ENCODE data around the gene GRIK4. TPM values are rescaled to one million over a fixed set of nuclear protein-coding genes. Genes with fewer than 3 reads are reported as not detected.

Gene GRIK4
- total RNA-seq, 2 experiments from 2014 or later = not detected

DNA sequence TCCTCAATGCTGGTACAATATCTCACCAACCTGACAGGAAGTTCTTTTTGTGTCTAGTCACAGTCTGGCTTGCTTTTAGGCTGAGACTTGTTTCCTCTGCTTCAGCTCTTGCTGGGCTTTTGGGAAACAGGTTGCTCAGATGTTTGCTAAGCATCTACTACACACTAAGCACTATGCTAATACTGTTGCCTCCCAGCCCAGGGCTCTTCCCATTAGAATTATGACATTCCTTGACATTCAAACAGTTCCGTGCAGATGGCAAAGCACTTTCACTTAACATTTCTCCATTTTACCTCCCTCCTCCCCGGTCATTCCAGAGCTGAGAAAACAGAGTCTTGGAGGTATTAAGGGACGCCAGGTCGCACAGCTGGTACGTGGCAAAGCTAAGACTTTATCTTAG, 311.6 kb downstream of the GRIK4 start:
- no peaks in the 10 kb centered on the region for H3K9me3 Mint-ChIP-seq (ENCODE audit: insufficient read depth)
- H3K4me1 Mint-ChIP-seq (ENCODE audit: low read depth) = no peaks in the 10 kb centered on the region
- ChIA-PET CTCF (interaction anchor here (1.9 kb wide), 1 partner anchor 371 kb away, joined by 4 read pairs; no protein-coding TSS in a partner anchor), POLR2A (no interaction called here)
- H3K27ac Mint-ChIP-seq = no peak overlapping the region
- ATAC-seq (no peak), DNase-seq (no peak)
- H3K4me3 Mint-ChIP-seq = no peak overlapping the region
- H3K36me3 Mint-ChIP-seq (ENCODE audit: low read depth) = no peaks in the 10 kb centered on the region
- H3K27me3 Mint-ChIP-seq (ENCODE audit: low read depth) = peaks cover 3% of the 10 kb centered on the region

DNA sequence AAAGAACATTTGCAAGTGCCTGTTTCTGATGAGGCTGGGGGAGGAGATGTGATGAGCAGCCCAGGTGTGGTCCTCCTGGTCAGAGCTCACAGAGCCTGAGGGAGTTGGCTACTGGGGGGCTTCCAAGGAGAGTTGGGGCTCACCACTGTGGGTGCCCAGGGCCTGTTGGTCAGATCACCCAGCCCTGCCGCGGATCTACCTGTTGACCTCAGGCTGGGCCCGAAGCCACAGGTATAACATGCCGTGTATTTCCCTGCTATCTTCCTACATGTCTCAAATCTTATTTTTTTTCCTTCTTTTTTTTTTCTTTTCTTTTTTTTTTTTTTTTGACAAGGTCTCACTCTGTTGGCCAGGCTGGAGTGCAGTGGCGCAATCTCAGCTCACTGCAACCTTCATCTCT, 312.7 kb downstream of the GRIK4 start:
- no peak overlapping the region for H3K4me3 Mint-ChIP-seq
- ChIA-PET CTCF (interaction anchor here (0.7 kb wide), 1 partner anchor 262 kb away, joined by 3 read pairs; no protein-coding TSS in a partner anchor), POLR2A (no interaction called here)
- no peaks in the 10 kb centered on the region for H3K36me3 Mint-ChIP-seq (ENCODE audit: low read depth)
- peaks cover 3% of the 10 kb centered on the region for H3K27me3 Mint-ChIP-seq (ENCODE audit: low read depth)
- no peaks in the 10 kb centered on the region for H3K4me1 Mint-ChIP-seq (ENCODE audit: low read depth)
- DNase-seq (no peak), ATAC-seq (no peak)
- no peaks in the 10 kb centered on the region for H3K9me3 Mint-ChIP-seq (ENCODE audit: insufficient read depth)
- H3K27ac Mint-ChIP-seq = no peak overlapping the region

GRCh38 chr11:120827198-120827597, 315.6 kb downstream of the GRIK4 start:
- POLR2A ChIA-PET = no interaction called here
- Mint-ChIP-seq H3K36me3 (ENCODE audit: low read depth) (no peaks in the 10 kb centered on the region), H3K27ac (no peak overlapping the region), H3K4me3 (no peak overlapping the region), H3K27me3 (ENCODE audit: low read depth) (no peaks in the 10 kb centered on the region), H3K9me3 (ENCODE audit: insufficient read depth) (no peaks in the 10 kb centered on the region), H3K4me1 (ENCODE audit: low read depth) (no peaks in the 10 kb centered on the region)
- CTCF ChIA-PET = no interaction called here
- no peak for ATAC-seq
- DNase-seq = no peak

DNA sequence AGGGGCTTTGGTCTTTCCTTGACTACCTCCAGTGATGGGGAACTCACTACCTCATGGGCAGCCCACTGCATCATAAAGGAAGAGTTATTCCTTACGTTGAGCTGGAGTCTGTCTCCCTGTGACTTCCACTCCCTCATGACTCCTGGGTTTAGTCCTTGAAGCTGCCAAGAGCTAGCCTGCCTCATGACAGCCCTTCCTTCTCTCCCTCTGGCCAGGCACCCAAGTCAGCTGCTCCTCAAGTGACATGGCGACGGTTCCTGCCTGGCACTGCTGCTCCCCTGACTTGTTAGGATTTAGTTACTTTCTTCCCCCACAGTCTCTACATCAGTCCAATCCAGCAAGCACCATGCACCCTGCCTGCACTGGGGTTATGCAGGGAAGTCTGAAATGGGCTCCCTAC, 316.3 kb downstream of the GRIK4 start:
- no peaks in the 10 kb centered on the region for H3K27me3 Mint-ChIP-seq (ENCODE audit: low read depth)
- H3K4me3 Mint-ChIP-seq = no peak overlapping the region
- no peaks in the 10 kb centered on the region for H3K36me3 Mint-ChIP-seq (ENCODE audit: low read depth)
- ChIA-PET CTCF (no interaction called here), POLR2A (no interaction called here)
- no peaks in the 10 kb centered on the region for H3K9me3 Mint-ChIP-seq (ENCODE audit: insufficient read depth)
- no peaks in the 10 kb centered on the region for H3K4me1 Mint-ChIP-seq (ENCODE audit: low read depth)
- DNase-seq (no peak), ATAC-seq (no peak)
- no peak overlapping the region for H3K27ac Mint-ChIP-seq

DNA sequence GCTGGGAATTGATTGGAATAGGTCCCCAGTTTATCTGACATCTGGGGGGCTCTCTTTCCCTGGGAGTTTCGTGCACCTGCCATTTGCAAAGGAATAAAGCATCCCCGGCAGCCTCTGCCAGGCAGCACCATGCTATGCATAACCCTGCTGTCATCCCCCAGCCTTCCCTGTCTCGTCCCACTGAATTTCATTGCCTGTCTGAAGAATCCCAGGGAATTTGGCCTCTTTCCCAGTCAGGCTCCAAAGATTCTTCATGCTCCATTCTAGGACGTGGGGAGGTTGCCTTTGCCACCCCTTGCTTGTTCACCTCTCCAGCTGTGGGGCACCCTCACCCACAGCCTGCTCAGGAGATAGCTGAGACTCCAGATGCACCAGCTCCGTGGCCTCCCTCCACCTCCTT, 317.3 kb downstream of the GRIK4 start:
- Mint-ChIP-seq H3K4me3 (no peak overlapping the region), H3K9me3 (ENCODE audit: insufficient read depth) (no peaks in the 10 kb centered on the region), H3K27me3 (ENCODE audit: low read depth) (no peaks in the 10 kb centered on the region), H3K4me1 (ENCODE audit: low read depth) (no peaks in the 10 kb centered on the region), H3K36me3 (ENCODE audit: low read depth) (no peaks in the 10 kb centered on the region), H3K27ac (no peak overlapping the region)
- DNase-seq (no peak), ATAC-seq (no peak)
- CTCF ChIA-PET = no interaction called here
- POLR2A ChIA-PET = no interaction called here

DNA sequence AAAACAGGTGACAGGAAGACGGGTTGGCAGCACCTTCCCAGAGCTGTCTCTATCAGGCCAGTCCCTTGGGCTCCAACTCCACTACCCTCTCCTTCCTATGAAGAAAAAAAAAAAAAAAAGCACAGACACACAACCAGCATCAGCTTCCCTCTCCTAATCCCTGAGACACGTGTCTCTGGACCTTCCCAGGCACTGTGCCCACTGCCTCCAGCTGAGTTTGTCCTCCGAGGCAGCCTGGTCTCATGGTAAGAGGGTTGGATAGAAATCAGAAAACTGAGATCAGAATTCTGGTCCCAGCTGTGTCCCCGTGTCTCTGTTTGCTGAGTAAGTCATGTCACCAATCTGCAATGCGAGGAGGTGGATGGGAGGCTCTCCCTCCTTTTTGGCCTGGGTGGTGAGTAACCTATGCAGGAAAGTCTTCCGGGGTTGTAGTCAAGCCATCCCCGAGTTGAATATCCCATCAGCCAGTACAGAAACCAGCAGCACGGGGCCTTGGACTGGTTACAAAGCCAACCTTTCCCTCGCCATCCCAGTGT, 318.6 kb downstream of the GRIK4 start:
- Mint-ChIP-seq H3K27ac (no peak overlapping the region), H3K4me1 (ENCODE audit: low read depth) (no peaks in the 10 kb centered on the region), H3K36me3 (ENCODE audit: low read depth) (no peaks in the 10 kb centered on the region), H3K27me3 (ENCODE audit: low read depth) (no peaks in the 10 kb centered on the region), H3K9me3 (ENCODE audit: insufficient read depth) (no peaks in the 10 kb centered on the region), H3K4me3 (no peak overlapping the region)
- POLR2A ChIA-PET = no interaction called here
- CTCF ChIA-PET = no interaction called here
- DNase-seq = no peak
- no peak for ATAC-seq

DNA sequence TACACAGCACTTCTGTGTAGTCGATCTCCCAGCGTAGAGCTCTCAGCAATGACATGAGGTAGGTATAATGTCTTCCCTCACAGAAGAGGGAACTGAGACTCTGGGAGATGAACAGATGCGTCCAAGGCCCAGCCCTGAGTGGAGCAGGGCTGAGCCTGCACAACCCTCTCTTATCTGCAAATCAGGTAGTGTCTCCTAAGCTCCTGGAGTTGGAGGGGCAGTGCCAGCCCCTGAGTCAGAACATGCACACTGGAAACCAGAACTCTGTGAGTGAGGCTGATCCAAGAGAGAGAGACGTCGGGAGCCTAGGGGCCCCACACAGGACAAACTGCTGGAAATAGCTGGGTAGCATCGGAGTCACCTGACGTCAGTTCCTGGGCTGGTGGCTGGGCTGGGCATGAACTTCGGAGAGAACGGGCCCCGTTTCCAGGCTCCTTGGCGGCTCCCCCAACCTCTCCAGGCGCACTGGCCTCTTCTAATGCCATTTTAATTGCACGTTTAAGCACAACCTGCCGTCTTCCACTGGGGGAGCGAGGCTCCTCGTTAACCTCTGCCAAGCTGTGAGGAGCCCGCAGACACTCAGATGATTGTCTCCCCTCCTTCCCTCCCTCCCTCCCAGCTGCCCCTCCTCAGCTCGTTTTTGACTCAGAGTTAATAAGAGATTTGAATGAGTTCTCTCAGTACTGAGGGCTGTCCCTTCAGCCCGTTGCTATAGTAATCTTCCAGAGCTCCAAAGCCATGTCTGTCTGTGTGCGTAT, 321.1 kb downstream of the GRIK4 start:
- ATAC-seq (no peak), DNase-seq (no peak)
- Mint-ChIP-seq H3K4me3 (no peak overlapping the region), H3K27ac (no peak overlapping the region), H3K4me1 (ENCODE audit: low read depth) (no peaks in the 10 kb centered on the region), H3K27me3 (ENCODE audit: low read depth) (no peaks in the 10 kb centered on the region), H3K9me3 (ENCODE audit: insufficient read depth) (no peaks in the 10 kb centered on the region), H3K36me3 (ENCODE audit: low read depth) (no peaks in the 10 kb centered on the region)
- ChIA-PET CTCF (no interaction called here), POLR2A (no interaction called here)

DNA sequence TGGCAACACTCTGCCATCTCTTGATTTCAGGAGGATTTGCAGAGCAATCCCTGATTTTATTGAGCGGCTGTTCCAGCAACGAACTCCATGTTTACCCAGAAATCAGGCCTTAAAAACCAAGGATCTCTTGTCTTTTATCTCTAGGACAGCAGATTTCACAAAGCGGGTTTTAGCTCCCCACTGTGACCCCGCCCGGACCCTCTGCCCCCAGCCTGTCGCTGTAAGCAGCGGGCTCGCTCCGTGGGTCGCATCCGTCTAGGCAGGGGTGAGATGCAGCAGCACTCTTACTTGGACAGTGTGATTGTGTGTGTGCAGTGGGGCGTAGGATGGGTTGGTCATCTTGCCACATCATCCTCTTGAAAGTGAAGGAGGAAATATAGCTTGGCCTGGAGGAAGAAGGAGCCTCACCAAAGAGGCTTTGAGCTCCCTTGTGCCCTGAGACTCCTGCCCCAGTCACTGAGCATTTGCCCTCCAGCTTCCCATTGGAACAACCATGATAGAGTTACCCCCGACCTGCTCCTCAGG, 323.2 kb downstream of the GRIK4 start:
- ChIA-PET POLR2A (no interaction called here), CTCF (no interaction called here)
- H3K36me3 Mint-ChIP-seq (ENCODE audit: low read depth) = no peaks in the 10 kb centered on the region
- H3K27me3 Mint-ChIP-seq (ENCODE audit: low read depth) = no peaks in the 10 kb centered on the region
- H3K4me1 Mint-ChIP-seq (ENCODE audit: low read depth) = no peaks in the 10 kb centered on the region
- H3K4me3 Mint-ChIP-seq = no peak overlapping the region
- no peaks in the 10 kb centered on the region for H3K9me3 Mint-ChIP-seq (ENCODE audit: insufficient read depth)
- ATAC-seq = no peak
- no peak for DNase-seq
- no peak overlapping the region for H3K27ac Mint-ChIP-seq

DNA sequence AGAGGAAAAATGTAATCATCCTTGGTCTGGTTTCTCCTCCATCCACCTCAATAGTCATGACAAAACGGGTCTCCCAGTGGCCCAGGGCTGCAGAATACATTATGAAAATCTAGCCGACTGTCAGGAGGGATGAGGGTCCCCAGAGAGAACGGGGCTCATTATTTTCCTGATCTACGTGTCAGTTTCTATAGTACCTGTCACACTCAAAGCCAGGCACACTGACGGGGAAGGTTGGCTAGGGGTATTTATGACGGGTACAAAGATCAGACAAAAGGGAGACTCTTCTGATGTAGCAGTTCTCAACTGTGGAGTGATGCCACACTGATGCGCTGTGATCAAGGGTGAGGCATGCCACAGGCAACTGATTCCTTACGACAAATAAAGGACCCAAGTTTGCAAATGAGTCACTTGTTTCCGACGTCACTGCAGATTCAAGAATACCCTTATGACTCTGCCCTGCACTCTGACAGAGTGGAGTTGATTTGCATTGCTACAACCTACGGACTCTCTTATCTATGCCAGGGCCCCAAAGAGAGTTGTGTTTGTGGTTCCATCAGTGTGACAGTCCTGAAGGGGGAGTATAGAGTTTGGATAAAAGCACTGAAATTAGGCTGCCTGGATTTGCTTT, 324.2 kb downstream of the GRIK4 start:
- ATAC-seq = no peak
- CTCF ChIA-PET = no interaction called here
- Mint-ChIP-seq H3K36me3 (ENCODE audit: low read depth) (no peaks in the 10 kb centered on the region), H3K4me3 (no peak overlapping the region), H3K27me3 (ENCODE audit: low read depth) (no peaks in the 10 kb centered on the region), H3K9me3 (ENCODE audit: insufficient read depth) (no peaks in the 10 kb centered on the region), H3K27ac (no peak overlapping the region), H3K4me1 (ENCODE audit: low read depth) (no peaks in the 10 kb centered on the region)
- POLR2A ChIA-PET = no interaction called here
- no peak for DNase-seq

GRCh38 chr11:120837696-120838095, 326.1 kb downstream of the GRIK4 start:
- Mint-ChIP-seq H3K36me3 (ENCODE audit: low read depth) (no peaks in the 10 kb centered on the region), H3K27ac (no peak overlapping the region), H3K27me3 (ENCODE audit: low read depth) (no peaks in the 10 kb centered on the region), H3K9me3 (ENCODE audit: insufficient read depth) (no peaks in the 10 kb centered on the region), H3K4me3 (no peak overlapping the region), H3K4me1 (ENCODE audit: low read depth) (no peaks in the 10 kb centered on the region)
- ATAC-seq (no peak), DNase-seq (no peak)
- ChIA-PET POLR2A (no interaction called here), CTCF (no interaction called here)

- H3K27ac Mint-ChIP-seq = no peak overlapping the region
- ATAC-seq = no peak
- POLR2A ChIA-PET = no interaction called here
These were observed 327.7 kb downstream of the GRIK4 start for GRCh38 chr11:120839201-120839600.

GRCh38 chr11:120839846-120840402, 328.4 kb downstream of the GRIK4 start:
- no peak for DNase-seq
- ATAC-seq = no peak
- ChIA-PET POLR2A (no interaction called here), CTCF (no interaction called here)
- no peak overlapping the region for H3K27ac Mint-ChIP-seq
- no peaks in the 10 kb centered on the region for H3K9me3 Mint-ChIP-seq (ENCODE audit: insufficient read depth)
- no peaks in the 10 kb centered on the region for H3K27me3 Mint-ChIP-seq (ENCODE audit: low read depth)
- no peaks in the 10 kb centered on the region for H3K36me3 Mint-ChIP-seq (ENCODE audit: low read depth)
- H3K4me3 Mint-ChIP-seq = no peak overlapping the region
- H3K4me1 Mint-ChIP-seq (ENCODE audit: low read depth) = no peaks in the 10 kb centered on the region

More at GRCh38 chr11:120839201-120839600, 327.7 kb downstream of the GRIK4 start:
- no peaks in the 10 kb centered on the region for H3K27me3 Mint-ChIP-seq (ENCODE audit: low read depth)
- no peaks in the 10 kb centered on the region for H3K36me3 Mint-ChIP-seq (ENCODE audit: low read depth)
- H3K4me3 Mint-ChIP-seq = no peak overlapping the region
- no peaks in the 10 kb centered on the region for H3K4me1 Mint-ChIP-seq (ENCODE audit: low read depth)
- no peaks in the 10 kb centered on the region for H3K9me3 Mint-ChIP-seq (ENCODE audit: insufficient read depth)
- CTCF ChIA-PET = no interaction called here
- no peak for DNase-seq
